ENCODE measurements around the gene SOBP.

Gene SOBP

GRCh38 chr6:107660839-107661238 is 170.9 kb downstream of the SOBP start:
- Histone ChIP-seq H3K36me3 (ENCODE audit: insufficient read depth, low read length) (no peaks in the 10 kb centered on the region), H3K4me2 (ENCODE audit: insufficient read depth, low read length) (no peak overlapping the region), H3K27ac (ENCODE audit: low read length) (no peak overlapping the region), H2AFZ (ENCODE audit: low read depth, low read length) (no peak overlapping the region), H3K4me1 (ENCODE audit: insufficient read depth, low read length) (no peaks in the 10 kb centered on the region), H3K27me3 (ENCODE audit: insufficient read depth, low read length, poor library complexity) (no peaks in the 10 kb centered on the region), H3K79me2 (ENCODE audit: insufficient read depth, low read length) (no peaks in the 10 kb centered on the region), H3K4me3 (ENCODE audit: low read depth in 1 of 2, low read length in 2 of 2) (no peak overlapping the region), H3K9ac (ENCODE audit: low read depth, low read length) (no peak overlapping the region), H3K9me3 (ENCODE audit: insufficient read depth, low read length, severe bottlenecking) (no peaks in the 10 kb centered on the region), H4K20me1 (ENCODE audit: insufficient read depth, low read length) (no peaks in the 10 kb centered on the region)
- no peak for TF ChIP-seq EZH2 (IDR thresholded peaks at IDR 0.05; ENCODE audit: borderline replicate concordance, low read depth, low read length, severe bottlenecking)
- TF ChIP-seq CTCF (IDR thresholded peaks at IDR 0.05; ENCODE audit: borderline replicate concordance, extremely low read depth, low read length, poor library complexity, severe bottlenecking): no peak
- DNase-seq (no peak), ATAC-seq (ENCODE audit: insufficient read depth, low read depth) (no peak)

- H3K4me1 ChIP-seq (ENCODE audit: insufficient read depth, low read length): no peaks in the 10 kb centered on the region
- ATAC-seq (ENCODE audit: insufficient read depth, low read depth): no peak
Observed at GRCh38 chr6:107661291-107661690, 171.4 kb downstream of the SOBP start.

GRCh38 chr6:107662333-107662732 is 172.4 kb downstream of the SOBP start:
- Histone ChIP-seq H3K9me3 (ENCODE audit: insufficient read depth, low read length, severe bottlenecking) (no peaks in the 10 kb centered on the region), H3K4me3 (ENCODE audit: low read depth in 1 of 2, low read length in 2 of 2) (no peak overlapping the region), H3K4me1 (ENCODE audit: insufficient read depth, low read length) (no peaks in the 10 kb centered on the region), H3K36me3 (ENCODE audit: insufficient read depth, low read length) (no peaks in the 10 kb centered on the region), H3K79me2 (ENCODE audit: insufficient read depth, low read length) (no peaks in the 10 kb centered on the region), H3K4me2 (ENCODE audit: insufficient read depth, low read length) (no peak overlapping the region), H4K20me1 (ENCODE audit: insufficient read depth, low read length) (no peaks in the 10 kb centered on the region), H3K9ac (ENCODE audit: low read depth, low read length) (no peak overlapping the region), H2AFZ (ENCODE audit: low read depth, low read length) (no peak overlapping the region), H3K27ac (ENCODE audit: low read length) (no peak overlapping the region), H3K27me3 (ENCODE audit: insufficient read depth, low read length, poor library complexity) (no peaks in the 10 kb centered on the region)
- ATAC-seq (ENCODE audit: insufficient read depth, low read depth) (no peak), DNase-seq (no peak)
- TF ChIP-seq EZH2 (IDR thresholded peaks at IDR 0.05; ENCODE audit: borderline replicate concordance, low read depth, low read length, severe bottlenecking): no peak
- TF ChIP-seq CTCF (IDR thresholded peaks at IDR 0.05; ENCODE audit: borderline replicate concordance, extremely low read depth, low read length, poor library complexity, severe bottlenecking): no peak

More at GRCh38 chr6:107661291-107661690, 171.4 kb downstream of the SOBP start:
- no peaks in the 10 kb centered on the region for H3K9me3 ChIP-seq (ENCODE audit: insufficient read depth, low read length, severe bottlenecking)
- H4K20me1 ChIP-seq (ENCODE audit: insufficient read depth, low read length): no peaks in the 10 kb centered on the region
- H3K27me3 ChIP-seq (ENCODE audit: insufficient read depth, low read length, poor library complexity): no peaks in the 10 kb centered on the region
- H3K36me3 ChIP-seq (ENCODE audit: insufficient read depth, low read length): no peaks in the 10 kb centered on the region
- no peak overlapping the region for H2AFZ ChIP-seq (ENCODE audit: low read depth, low read length)
- TF ChIP-seq EZH2 (IDR thresholded peaks at IDR 0.05; ENCODE audit: borderline replicate concordance, low read depth, low read length, severe bottlenecking) (no peak), CTCF (IDR thresholded peaks at IDR 0.05; ENCODE audit: borderline replicate concordance, extremely low read depth, low read length, poor library complexity, severe bottlenecking) (no peak)
- no peak overlapping the region for H3K27ac ChIP-seq (ENCODE audit: low read length)
- no peak for DNase-seq
- no peak overlapping the region for H3K9ac ChIP-seq (ENCODE audit: low read depth, low read length)
- H3K4me2 ChIP-seq (ENCODE audit: insufficient read depth, low read length): no peak overlapping the region
- H3K4me3 ChIP-seq (ENCODE audit: low read depth in 1 of 2, low read length in 2 of 2): no peak overlapping the region
- H3K79me2 ChIP-seq (ENCODE audit: insufficient read depth, low read length): no peaks in the 10 kb centered on the region

- Histone ChIP-seq H3K27ac (ENCODE audit: low read length) (no peak overlapping the region), H3K27me3 (ENCODE audit: insufficient read depth, low read length, poor library complexity) (no peaks in the 10 kb centered on the region), H3K36me3 (ENCODE audit: insufficient read depth, low read length) (no peaks in the 10 kb centered on the region), H3K4me2 (ENCODE audit: insufficient read depth, low read length) (no peak overlapping the region), H4K20me1 (ENCODE audit: insufficient read depth, low read length) (no peaks in the 10 kb centered on the region), H3K4me1 (ENCODE audit: insufficient read depth, low read length) (no peaks in the 10 kb centered on the region), H3K9ac (ENCODE audit: low read depth, low read length) (no peak overlapping the region), H3K79me2 (ENCODE audit: insufficient read depth, low read length) (no peaks in the 10 kb centered on the region), H3K4me3 (ENCODE audit: low read depth in 1 of 2, low read length in 2 of 2) (no peak overlapping the region), H3K9me3 (ENCODE audit: insufficient read depth, low read length, severe bottlenecking) (no peaks in the 10 kb centered on the region), H2AFZ (ENCODE audit: low read depth, low read length) (no peak overlapping the region)
- TF ChIP-seq CTCF (IDR thresholded peaks at IDR 0.05; ENCODE audit: borderline replicate concordance, extremely low read depth, low read length, poor library complexity, severe bottlenecking): no peak
- no peak for TF ChIP-seq EZH2 (IDR thresholded peaks at IDR 0.05; ENCODE audit: borderline replicate concordance, low read depth, low read length, severe bottlenecking)
- DNase-seq: no peak
- no peak for ATAC-seq (ENCODE audit: insufficient read depth, low read depth)
Observed at GRCh38 chr6:107663308-107663707, 173.4 kb downstream of the SOBP start.
